Neutrophil (primary cell): ENCODE results near the gene FURIN.
"Not testable (repeated sequence)": the region's sequence is repeated elsewhere in the genome, so short reads cannot be mapped to it uniquely, and the experiment has no call there.

Experiments
- H3K27ac ChIP-seq: fragments of 200-600 bp; sonication (generic); 2 replicates; pipeline ENCODE4 v1.5.1; 2016; ENCODE audit warnings: mild to moderate bottlenecking, moderate library complexity
- H3K27me3 ChIP-seq: fragments of 200-600 bp; sonication (generic); 2 replicates; pipeline ENCODE4 v1.6.0; 2016; ENCODE audit warnings: mild to moderate bottlenecking
- H3K36me3 ChIP-seq: fragments of 200-600 bp; sonication (generic); 2 replicates; pipeline ENCODE4 v1.5.1; 2017
- H3K4me1 ChIP-seq, 2 experiments: fragments of 200-600 bp in 1 of 2; sonication (generic) in 1 of 2; 1 replicate in 1 of 2; 2 replicates in 1 of 2; pipeline versions ENCODE4 v1.5.1 to v1.6.1; 2013 to 2016; ENCODE audit warnings: low read depth in 1 of 2, low read length in 1 of 2, mild to moderate bottlenecking in 1 of 2, moderate library complexity in 1 of 2; ENCODE audit not compliant: control insufficient read depth in 1 of 2, insufficient read depth in 1 of 2
- H3K4me3 ChIP-seq, 2 experiments: fragments of 200-600 bp in 1 of 2; sonication (generic) in 1 of 2; 1 replicate in 1 of 2; 2 replicates in 1 of 2; pipeline ENCODE4 v1.5.1; 2013 to 2016; ENCODE audit warnings: low read depth in 1 of 2, low read length in 1 of 2, mild to moderate bottlenecking in 1 of 2, moderate library complexity in 1 of 2
- H3K9me3 ChIP-seq: fragments of 200-600 bp; sonication (generic); 2 replicates; pipeline ENCODE4 v1.5.1; 2016
- TF ChIP-seq, protein P1 (sequence below): fragments of 200-600 bp; sonication (generic); IDR thresholded peaks from 2 replicates; pipeline ENCODE4 v1.5.1; 2016; ENCODE audit warnings: antibody characterized with exemption

FURIN gene

DNA sequence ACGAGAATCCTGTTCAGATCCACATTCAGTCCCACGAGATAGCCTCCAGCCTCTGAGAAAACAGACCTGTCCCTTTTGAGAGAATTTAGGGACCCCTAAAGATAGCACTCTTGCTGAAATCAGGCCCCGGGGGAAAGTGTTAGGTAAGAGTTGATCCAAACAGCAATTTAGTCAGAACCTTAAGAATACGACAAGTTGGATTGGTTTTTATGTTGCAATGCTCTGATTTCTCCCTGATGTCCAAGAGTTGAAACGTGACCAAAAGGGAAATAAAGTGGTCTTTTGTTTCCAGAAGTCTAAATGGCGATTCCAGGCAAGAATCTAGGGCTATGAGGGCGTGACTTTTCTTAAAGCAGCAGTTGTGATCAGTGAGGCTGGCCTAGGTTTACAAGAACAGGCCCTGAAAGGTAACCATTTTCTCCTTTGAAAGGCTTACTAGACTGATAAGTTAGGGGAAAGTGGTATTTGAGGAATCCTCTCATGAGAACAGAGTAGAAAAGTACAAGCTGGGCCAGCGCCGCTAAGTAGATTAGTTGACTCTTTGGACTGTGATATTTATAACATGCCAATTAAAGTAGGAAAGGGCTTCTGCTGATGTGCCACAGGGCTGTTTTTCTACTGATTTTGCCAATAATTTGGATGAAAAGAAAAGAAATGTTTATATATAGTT, 39.6 kb downstream of the FURIN start:
- H3K36me3 ChIP-seq = peaks cover 83% of the 10 kb centered on the region
- peak overlapping the region; percentile 47 for H3K27ac ChIP-seq
- H3K9me3 ChIP-seq = no peaks in the 10 kb centered on the region
- H3K27me3 ChIP-seq = no peaks in the 10 kb centered on the region
- peaks cover 42 to 48% of the 10 kb centered on the region in 2 experiments for H3K4me1 ChIP-seq
- H3K4me3 ChIP-seq = no peak overlapping the region
- TF ChIP-seq, protein P1, sequence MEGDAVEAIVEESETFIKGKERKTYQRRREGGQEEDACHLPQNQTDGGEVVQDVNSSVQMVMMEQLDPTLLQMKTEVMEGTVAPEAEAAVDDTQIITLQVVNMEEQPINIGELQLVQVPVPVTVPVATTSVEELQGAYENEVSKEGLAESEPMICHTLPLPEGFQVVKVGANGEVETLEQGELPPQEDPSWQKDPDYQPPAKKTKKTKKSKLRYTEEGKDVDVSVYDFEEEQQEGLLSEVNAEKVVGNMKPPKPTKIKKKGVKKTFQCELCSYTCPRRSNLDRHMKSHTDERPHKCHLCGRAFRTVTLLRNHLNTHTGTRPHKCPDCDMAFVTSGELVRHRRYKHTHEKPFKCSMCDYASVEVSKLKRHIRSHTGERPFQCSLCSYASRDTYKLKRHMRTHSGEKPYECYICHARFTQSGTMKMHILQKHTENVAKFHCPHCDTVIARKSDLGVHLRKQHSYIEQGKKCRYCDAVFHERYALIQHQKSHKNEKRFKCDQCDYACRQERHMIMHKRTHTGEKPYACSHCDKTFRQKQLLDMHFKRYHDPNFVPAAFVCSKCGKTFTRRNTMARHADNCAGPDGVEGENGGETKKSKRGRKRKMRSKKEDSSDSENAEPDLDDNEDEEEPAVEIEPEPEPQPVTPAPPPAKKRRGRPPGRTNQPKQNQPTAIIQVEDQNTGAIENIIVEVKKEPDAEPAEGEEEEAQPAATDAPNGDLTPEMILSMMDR = no peak

DNA sequence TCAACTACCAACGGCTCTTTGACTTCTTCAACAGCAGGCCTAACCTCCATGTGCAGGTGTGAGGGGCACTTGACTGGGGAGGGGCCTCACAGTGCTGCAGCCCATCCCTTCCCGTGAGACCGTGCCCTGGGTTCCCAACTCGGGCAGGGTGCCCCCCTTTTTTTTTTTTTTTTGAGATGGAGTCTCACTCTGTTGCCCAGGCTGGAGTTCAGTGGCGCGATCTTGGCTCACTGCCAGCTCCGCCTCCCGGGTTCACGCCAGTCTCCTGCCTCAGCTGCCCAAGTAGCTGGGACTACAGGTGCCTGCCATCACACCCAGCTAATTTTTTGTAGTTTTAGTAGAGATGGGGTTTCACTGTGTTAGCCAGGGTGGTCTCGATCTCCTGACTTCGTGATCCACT, 41.1 kb downstream of the FURIN start:
- Histone ChIP-seq H3K36me3 (peaks cover 91% of the 10 kb centered on the region), H3K4me1 (peaks cover 46 to 52% of the 10 kb centered on the region in 2 experiments)
- not testable (repeated sequence) for H3K9me3 ChIP-seq, H3K27ac ChIP-seq, H3K4me3 ChIP-seq, H3K27me3 ChIP-seq

DNA sequence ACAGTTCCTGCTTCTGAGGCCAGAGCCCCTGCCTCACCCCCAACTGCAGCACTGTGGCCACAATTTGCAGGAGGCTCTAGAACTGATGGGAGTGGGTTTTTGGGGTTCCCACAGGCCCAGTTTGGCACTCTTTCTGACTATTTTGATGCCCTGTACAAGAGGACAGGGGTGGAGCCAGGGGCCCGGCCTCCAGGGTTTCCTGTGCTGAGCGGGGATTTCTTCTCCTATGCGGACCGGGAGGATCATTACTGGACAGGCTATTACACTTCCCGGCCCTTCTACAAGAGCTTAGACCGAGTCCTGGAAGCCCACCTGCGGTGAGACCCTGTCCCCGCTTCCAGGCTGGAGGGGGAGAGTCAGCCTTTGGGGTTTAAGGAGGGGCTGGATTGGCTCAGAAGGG, 41.6 kb downstream of the FURIN start:
- H3K4me3 ChIP-seq = no peak overlapping the region
- TF ChIP-seq, protein P1 = no peak
- peak overlapping the region; percentile 18 for H3K27ac ChIP-seq
- H3K36me3 ChIP-seq = peaks cover 87% of the 10 kb centered on the region
- peaks cover 51 to 52% of the 10 kb centered on the region in 2 experiments for H3K4me1 ChIP-seq
- H3K9me3 ChIP-seq = no peaks in the 10 kb centered on the region
- no peaks in the 10 kb centered on the region for H3K27me3 ChIP-seq

DNA sequence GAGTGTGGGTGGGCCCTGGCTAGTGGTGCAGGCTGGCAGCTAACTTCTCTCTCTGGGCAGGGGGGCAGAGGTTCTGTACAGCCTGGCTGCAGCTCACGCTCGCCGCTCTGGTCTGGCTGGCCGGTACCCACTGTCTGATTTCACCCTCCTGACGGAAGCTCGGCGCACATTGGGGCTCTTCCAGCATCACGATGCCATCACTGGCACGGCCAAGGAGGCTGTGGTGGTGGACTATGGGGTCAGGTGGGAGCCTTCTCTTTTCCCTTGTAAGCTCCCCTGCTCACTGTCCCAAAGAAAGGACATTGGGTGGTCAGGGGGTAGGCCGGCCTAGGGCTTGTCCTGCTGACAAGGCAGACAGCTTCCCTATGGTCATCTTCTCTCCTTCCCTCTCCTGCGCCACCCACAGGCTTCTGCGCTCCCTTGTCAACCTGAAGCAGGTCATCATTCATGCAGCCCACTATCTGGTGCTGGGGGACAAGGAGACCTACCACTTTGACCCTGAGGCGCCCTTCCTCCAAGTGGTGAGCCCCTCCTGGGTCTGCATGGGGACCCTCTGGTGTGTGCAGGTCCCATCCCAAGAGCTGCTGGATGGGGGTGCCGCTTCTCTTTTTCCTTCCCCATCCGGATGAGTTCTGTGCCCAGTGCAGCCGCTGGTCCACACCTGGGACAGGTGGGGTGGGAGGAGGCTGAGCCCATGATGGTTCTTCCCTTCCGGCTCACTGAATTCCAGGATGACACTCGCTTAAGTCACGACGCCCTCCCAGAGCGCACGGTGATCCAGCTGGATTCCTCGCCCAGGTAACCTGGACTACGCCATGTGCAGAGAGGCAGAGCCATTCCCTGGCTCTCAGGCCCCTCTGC, 42.3 kb downstream of the FURIN start:
- Histone ChIP-seq H3K36me3 (peaks cover 80% of the 10 kb centered on the region), H3K4me1 (peaks cover 57 to 58% of the 10 kb centered on the region in 2 experiments), H3K9me3 (no peaks in the 10 kb centered on the region), H3K27me3 (no peaks in the 10 kb centered on the region), H3K4me3 (no peak overlapping the region), H3K27ac (peak overlapping the region; percentile 94)
- TF ChIP-seq, protein P1 = no peak

DNA sequence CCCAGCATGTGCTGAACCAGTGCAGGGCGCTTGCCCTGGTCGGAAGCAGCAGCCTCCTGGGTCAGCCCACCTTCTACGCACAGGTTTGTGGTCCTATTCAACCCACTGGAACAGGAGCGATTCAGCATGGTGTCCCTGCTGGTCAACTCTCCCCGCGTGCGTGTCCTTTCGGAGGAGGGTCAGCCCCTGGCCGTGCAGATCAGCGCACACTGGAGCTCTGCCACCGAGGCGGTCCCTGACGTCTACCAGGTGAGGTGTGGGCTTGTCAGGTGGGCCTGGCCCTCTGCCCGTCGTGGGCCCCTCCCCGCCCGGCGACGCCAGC, 42.9 kb downstream of the FURIN start:
- Histone ChIP-seq H3K9me3 (no peaks in the 10 kb centered on the region), H3K4me3 (peak overlapping the region in 1 of 2 experiments; percentile 11), H3K27me3 (no peaks in the 10 kb centered on the region), H3K27ac (peak overlapping the region; percentile 94), H3K36me3 (peaks cover 74% of the 10 kb centered on the region), H3K4me1 (peaks cover 63 to 64% of the 10 kb centered on the region in 2 experiments)
- TF ChIP-seq, protein P1 = no peak
